DMS53 (cell line): ENCODE data around the gene DHRS1.

Experiments
- DNase-seq: peaks from one replicate; lab custom pipeline; 2025; lab: John Stamatoyannopoulos, UW

Gene DHRS1

GRCh38 chr14:24262821-24263733 lies 36.5 kb downstream of the DHRS1 start, which contains the start of gene TGM1:
Gene TGM1 (minus strand): TSS chr14:24263177. CDS start chr14:24262352, 825 bp downstream.
- no peak for DNase-seq

GRCh38 chr14:24261969-24262327 lies 37.6 kb downstream of the DHRS1 start:
- no peak for DNase-seq

- no peak for DNase-seq
Observed at GRCh38 chr14:24261256-24261968, 38.2 kb downstream of the DHRS1 start.

GRCh38 chr14:24260780-24261157 lies 38.8 kb downstream of the DHRS1 start:
- no peak for DNase-seq

GRCh38 chr14:24260026-24260779 lies 39.4 kb downstream of the DHRS1 start:
- no peak for DNase-seq

GRCh38 chr14:24259282-24260025 lies 40.1 kb downstream of the DHRS1 start:
- no peak for DNase-seq

GRCh38 chr14:24258548-24259265 lies 40.9 kb downstream of the DHRS1 start:
- no peak for DNase-seq

GRCh38 chr14:24258119-24258518 lies 41.5 kb downstream of the DHRS1 start:
- no peak for DNase-seq

GRCh38 chr14:24256960-24257359 lies 42.6 kb downstream of the DHRS1 start:
- DNase-seq, result no peak

GRCh38 chr14:24255931-24256711 lies 43.5 kb downstream of the DHRS1 start:
- DNase-seq, result no peak

- no peak for DNase-seq
Observed at GRCh38 chr14:24255438-24255837, 44.1 kb downstream of the DHRS1 start.

- no peak for DNase-seq
Observed at GRCh38 chr14:24254630-24255392, 44.8 kb downstream of the DHRS1 start.

GRCh38 chr14:24253936-24254335 lies 45.6 kb downstream of the DHRS1 start:
- DNase-seq, result no peak

- no peak for DNase-seq
Observed at GRCh38 chr14:24252289-24253124, 47.1 kb downstream of the DHRS1 start.

- no peak for DNase-seq
Observed at GRCh38 chr14:24251880-24252288, 47.7 kb downstream of the DHRS1 start.

GRCh38 chr14:24250354-24250753 lies 49.2 kb downstream of the DHRS1 start:
- DNase-seq, result no peak

GRCh38 chr14:24249230-24250021 lies 50.2 kb downstream of the DHRS1 start:
- DNase-seq, result no peak

GRCh38 chr14:24247422-24247821 lies 52.2 kb downstream of the DHRS1 start:
- no peak for DNase-seq
